HUES6 (cell line): ENCODE measurements around the gene HDAC9.

Source experiments
- H3K27ac ChIP-seq: 2 replicates; pipeline ENCODE4 v1.7.0; 2013; ENCODE audit warnings: low read depth, mild to moderate bottlenecking, low read length, inconsistent platforms
- H3K27me3 ChIP-seq: 2 replicates; pipeline ENCODE4 v1.6.1; 2013; ENCODE audit warnings: low read length; ENCODE audit not compliant: control insufficient read depth, insufficient read depth
- H3K36me3 ChIP-seq: 2 replicates; pipeline ENCODE4 v1.6.1; 2013; ENCODE audit warnings: low read length; ENCODE audit not compliant: control insufficient read depth, insufficient read depth
- H3K4me1 ChIP-seq: 2 replicates; pipeline ENCODE4 v1.6.1; 2013; ENCODE audit warnings: low read length; ENCODE audit not compliant: control insufficient read depth, insufficient read depth
- H3K4me3 ChIP-seq: 2 replicates; pipeline ENCODE4 v1.5.1; 2013; ENCODE audit warnings: low read depth, low read length
- H3K9ac ChIP-seq: one replicate; pipeline ENCODE4 v1.6.1; 2013; ENCODE audit warnings: mild to moderate bottlenecking, low read length
- H3K9me3 ChIP-seq: 2 replicates; pipeline ENCODE4 v1.6.1; 2013; ENCODE audit warnings: low read depth, low read length; ENCODE audit not compliant: control insufficient read depth, insufficient read depth

HDAC9 gene

DNA sequence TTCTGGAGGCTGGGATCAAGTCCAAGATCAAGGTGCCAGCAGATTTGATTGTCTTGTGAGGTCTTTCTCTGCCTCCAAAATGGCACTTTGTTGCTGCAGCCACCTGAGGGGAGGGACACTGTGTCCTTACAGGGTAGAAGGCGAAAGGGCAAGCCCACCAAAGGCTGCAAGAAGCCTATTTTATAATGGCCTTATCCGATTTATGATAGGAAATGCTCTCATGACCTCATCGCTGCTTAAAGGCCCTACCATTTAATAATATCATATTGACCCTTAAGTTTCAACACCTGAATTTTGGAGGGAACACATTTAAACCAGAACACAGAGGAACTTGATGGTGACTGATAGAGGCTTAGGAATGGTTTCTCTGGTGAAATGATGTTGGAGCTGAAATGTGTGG lies 325.4 kb downstream of the HDAC9 start:
- Histone ChIP-seq H3K9me3 (no peaks in the 10 kb centered on the region), H3K4me1 (no peaks in the 10 kb centered on the region), H3K9ac (no peak overlapping the region), H3K27ac (no peak overlapping the region), H3K4me3 (no peak overlapping the region), H3K27me3 (no peaks in the 10 kb centered on the region), H3K36me3 (no peaks in the 10 kb centered on the region)

DNA sequence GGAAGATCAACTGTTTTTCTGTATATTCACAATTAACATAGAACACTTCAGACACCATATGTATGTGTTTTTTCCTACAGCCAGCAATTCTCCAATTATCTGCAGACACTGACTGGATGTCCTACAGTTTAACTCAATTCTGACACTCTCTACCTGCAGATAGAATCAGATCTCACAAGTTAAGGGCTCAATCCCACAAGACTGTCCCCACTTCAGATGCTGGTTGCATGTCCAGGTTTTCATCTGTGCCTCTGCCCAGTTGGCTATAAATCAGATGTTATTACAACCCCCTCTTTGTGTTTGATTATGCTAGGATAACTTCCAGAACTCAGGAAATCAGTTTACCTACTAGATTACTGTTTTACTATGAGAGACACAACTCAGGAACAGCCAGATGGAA lies 326.0 kb downstream of the HDAC9 start:
- H3K9me3 ChIP-seq: no peaks in the 10 kb centered on the region
- no peak overlapping the region for H3K27ac ChIP-seq
- H3K36me3 ChIP-seq: no peaks in the 10 kb centered on the region
- no peaks in the 10 kb centered on the region for H3K27me3 ChIP-seq
- no peaks in the 10 kb centered on the region for H3K4me1 ChIP-seq
- H3K9ac ChIP-seq: no peak overlapping the region
- H3K4me3 ChIP-seq: no peak overlapping the region

DNA sequence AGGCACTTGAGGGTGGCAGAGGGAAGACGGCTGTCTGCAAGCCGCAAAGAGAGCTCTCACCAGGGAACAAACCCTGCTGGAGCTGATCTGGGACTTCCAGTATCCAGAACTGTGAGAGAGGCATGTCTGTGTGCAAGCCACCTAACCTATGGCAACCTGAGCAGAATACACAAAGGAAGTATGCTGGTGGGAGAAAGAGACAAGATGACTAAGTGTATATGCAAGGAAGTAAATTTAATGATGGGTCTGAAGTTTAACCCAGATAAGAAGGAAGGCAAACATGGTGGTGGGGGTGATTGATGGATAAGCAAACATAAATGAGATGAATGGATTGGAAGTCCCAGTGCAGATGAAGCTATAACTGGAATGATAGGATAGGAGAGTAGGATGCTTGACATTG lies 328.6 kb downstream of the HDAC9 start:
- no peaks in the 10 kb centered on the region for H3K9me3 ChIP-seq
- H3K27ac ChIP-seq: no peak overlapping the region
- H3K9ac ChIP-seq: no peak overlapping the region
- no peaks in the 10 kb centered on the region for H3K27me3 ChIP-seq
- no peaks in the 10 kb centered on the region for H3K4me1 ChIP-seq
- H3K36me3 ChIP-seq: no peaks in the 10 kb centered on the region
- no peak overlapping the region for H3K4me3 ChIP-seq

DNA sequence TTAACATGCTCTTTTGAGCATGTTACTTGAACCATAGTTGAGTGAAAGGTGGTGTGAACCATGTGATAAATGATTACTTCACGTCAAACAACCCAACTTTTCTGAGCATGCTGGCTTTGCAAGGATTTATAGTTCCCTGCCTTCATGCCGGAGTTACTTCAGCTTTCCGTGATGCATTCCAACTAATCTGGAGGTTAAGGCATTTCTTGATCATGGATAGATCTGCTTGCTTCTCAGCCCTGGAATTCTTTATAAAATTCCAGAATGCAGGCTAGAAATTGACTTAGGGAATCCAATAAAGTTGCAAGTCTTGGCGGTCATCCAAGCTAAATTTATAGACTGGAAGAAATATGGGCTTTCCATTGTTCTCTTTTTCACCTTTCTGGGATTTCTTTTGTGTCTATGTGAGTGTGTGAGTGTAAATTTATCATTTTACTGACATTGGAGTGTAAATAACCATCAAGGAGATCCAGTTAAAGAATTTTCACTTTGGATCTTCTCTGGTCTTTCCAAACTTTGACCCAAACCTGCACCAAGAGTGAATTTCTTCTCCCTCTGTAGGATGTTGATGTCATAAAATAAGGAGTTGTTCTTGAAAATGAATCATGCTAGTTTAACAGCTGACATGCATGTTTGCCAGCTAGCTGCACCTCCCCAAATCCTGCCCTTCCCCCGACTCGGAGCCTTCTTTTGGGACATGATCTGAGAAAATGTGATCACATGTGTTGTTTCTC lies 332.9 kb downstream of the HDAC9 start:
- no peaks in the 10 kb centered on the region for H3K27me3 ChIP-seq
- H3K4me3 ChIP-seq: no peak overlapping the region
- H3K4me1 ChIP-seq: no peaks in the 10 kb centered on the region
- no peak overlapping the region for H3K9ac ChIP-seq
- no peaks in the 10 kb centered on the region for H3K9me3 ChIP-seq
- no peak overlapping the region for H3K27ac ChIP-seq
- no peaks in the 10 kb centered on the region for H3K36me3 ChIP-seq

DNA sequence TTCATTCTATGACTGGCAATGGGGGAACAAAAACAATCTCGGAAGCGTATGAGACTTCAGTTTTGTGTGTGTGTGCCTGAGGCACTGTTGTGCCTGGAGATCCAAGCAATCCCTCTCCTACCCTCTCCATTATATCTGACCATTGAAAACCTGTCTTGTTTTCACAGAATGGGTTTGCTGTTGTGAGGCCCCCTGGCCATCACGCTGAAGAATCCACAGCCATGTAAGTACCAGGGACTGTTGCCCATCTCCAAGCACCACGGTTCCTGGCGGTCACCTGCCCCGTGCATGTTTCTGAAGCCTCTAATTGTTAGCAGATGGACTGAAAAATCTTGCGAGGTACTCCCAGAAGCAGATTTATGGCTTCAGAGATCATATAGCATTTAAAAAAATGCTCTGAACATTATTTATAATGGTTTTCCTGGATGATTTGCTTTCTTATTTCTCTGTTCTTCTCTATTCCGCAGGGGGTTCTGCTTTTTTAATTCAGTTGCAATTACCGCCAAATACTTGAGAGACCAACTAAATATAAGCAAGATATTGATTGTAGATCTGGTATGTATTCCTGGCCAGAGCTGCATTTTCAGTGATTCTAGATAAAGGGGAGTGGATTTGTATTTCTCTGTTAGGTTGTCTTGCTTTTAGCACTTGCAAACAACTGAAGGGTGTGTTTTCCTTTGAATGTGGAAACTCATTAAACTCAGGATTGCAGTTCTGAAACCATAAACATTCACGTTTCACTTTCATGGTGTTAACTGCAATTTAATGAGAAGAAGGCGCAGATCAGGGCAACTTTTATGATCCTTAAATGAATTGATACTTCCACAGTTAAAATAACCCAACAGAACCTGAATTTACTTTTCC lies 333.7 kb downstream of the HDAC9 start:
- no peaks in the 10 kb centered on the region for H3K4me1 ChIP-seq
- no peaks in the 10 kb centered on the region for H3K27me3 ChIP-seq
- H3K9ac ChIP-seq: no peak overlapping the region
- no peak overlapping the region for H3K27ac ChIP-seq
- no peak overlapping the region for H3K4me3 ChIP-seq
- H3K9me3 ChIP-seq: no peaks in the 10 kb centered on the region
- H3K36me3 ChIP-seq: no peaks in the 10 kb centered on the region

DNA sequence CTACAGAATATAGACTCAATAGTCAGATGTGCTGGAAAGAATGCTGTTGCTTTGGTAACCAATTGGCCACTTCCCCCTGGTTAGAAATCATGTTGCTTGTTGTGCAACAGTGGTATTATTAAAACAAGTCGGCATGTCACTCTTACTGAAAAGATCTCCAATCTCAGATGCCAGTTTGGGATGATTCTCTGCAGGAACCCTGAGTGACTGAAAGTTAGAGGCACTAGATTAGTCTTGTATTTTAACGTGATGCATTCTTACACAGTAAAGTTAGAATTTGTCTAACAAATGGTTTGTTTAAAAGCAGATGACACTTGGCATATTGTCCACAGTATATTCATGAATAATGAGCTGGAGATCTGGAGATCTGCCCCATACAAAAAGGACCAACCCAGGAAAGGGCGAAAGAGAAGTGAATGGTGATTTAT lies 334.3 kb downstream of the HDAC9 start:
- Histone ChIP-seq H3K9me3 (no peaks in the 10 kb centered on the region), H3K9ac (no peak overlapping the region), H3K27me3 (no peaks in the 10 kb centered on the region), H3K27ac (no peak overlapping the region), H3K4me3 (no peak overlapping the region), H3K4me1 (no peaks in the 10 kb centered on the region), H3K36me3 (no peaks in the 10 kb centered on the region)

DNA sequence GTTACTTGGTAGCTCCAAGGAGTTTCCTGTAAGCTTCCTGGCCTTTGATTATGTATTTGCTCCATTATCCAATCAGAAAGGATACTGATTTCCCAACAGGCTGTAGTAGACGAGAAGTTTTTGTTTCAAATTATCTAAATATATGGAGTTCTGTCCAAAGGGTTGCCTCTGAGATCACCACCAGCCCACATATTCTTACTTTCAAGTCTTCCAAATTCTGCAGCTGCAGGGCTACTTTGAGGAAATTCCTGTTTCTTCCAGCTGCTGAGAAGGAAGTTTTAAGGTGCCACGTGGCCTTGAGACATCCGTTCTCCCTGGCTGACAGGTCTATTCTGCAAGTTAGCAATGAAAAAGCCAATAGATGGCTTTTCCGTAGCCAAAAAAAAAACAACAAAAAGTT lies 335.9 kb downstream of the HDAC9 start:
- Histone ChIP-seq H3K27me3 (no peaks in the 10 kb centered on the region), H3K4me1 (no peaks in the 10 kb centered on the region), H3K9me3 (no peaks in the 10 kb centered on the region), H3K27ac (no peak overlapping the region), H3K9ac (no peak overlapping the region), H3K4me3 (no peak overlapping the region), H3K36me3 (no peaks in the 10 kb centered on the region)

DNA sequence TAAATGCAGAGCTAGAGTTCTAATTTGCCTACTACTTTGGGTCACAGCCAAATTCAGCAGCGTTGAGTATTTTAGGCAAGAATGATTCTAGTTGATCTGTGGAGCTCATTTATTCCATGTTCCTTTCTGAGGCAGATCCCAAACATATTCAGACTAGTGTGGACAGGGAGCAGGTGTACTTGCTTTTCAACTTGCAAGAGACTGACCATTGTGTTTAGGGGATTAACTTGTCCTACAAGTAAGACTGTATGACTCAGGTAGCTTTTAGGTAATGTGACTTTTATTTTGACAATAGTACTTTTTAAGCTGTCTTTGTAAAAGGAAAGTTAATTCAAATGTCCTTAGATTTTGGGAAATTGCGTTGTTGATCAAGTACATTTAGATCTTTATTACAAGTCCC lies 336.4 kb downstream of the HDAC9 start:
- Histone ChIP-seq H3K27me3 (no peaks in the 10 kb centered on the region), H3K4me3 (no peak overlapping the region), H3K4me1 (no peaks in the 10 kb centered on the region), H3K36me3 (no peaks in the 10 kb centered on the region), H3K9ac (no peak overlapping the region), H3K27ac (no peak overlapping the region), H3K9me3 (no peaks in the 10 kb centered on the region)

DNA sequence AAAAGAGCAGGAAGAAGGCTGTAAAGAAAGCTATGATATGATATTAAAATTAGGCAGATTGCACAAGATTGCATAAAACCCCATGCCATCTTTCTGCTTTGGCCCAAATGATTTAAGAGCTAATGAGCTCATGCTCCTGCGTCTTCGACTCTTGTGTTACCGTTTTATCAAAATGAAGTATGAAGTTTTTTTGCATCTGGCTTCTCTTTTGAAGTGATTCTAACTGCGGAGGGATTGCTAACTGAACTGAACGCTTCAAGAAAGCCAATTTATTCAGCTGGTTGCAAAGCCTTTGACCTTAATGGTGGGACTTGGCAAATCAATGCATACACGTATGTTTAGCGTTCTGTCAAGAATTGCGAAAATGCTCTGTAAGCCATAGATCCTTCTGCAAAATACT lies 339.0 kb downstream of the HDAC9 start:
- Histone ChIP-seq H3K27ac (no peak overlapping the region), H3K27me3 (no peaks in the 10 kb centered on the region), H3K9ac (no peak overlapping the region), H3K4me1 (no peaks in the 10 kb centered on the region), H3K9me3 (no peaks in the 10 kb centered on the region), H3K4me3 (no peak overlapping the region), H3K36me3 (no peaks in the 10 kb centered on the region)

DNA sequence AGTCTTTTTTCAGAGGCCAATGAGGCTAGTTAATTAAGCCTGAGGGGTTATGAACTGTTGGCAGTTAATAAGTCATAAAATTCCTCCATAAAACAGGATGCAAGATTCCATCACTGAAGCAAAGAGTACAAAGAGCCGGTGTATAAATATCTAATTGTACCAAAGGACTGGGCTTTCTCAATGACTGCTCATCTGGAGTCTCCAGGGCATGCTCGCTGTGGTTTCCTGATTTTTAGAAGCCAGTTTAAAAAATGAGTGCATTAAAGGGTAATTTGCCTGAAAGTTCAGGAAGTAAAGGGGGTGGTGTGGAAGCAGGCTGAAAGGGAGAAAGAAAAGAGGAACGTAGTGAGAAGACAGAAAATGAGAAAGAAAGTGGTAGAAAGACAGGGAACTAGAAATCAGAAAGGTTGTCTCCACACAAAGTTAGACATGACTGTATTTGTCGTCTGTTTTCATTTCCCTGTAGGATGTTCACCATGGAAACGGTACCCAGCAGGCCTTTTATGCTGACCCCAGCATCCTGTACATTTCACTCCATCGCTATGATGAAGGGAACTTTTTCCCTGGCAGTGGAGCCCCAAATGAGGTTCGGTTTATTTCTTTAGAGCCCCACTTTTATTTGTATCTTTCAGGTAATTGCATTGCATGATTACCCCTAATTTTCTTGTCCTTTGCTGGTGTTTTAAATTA lies 339.6 kb downstream of the HDAC9 start:
- Histone ChIP-seq H3K27me3 (no peaks in the 10 kb centered on the region), H3K4me3 (no peak overlapping the region), H3K27ac (no peak overlapping the region), H3K36me3 (no peaks in the 10 kb centered on the region), H3K9ac (no peak overlapping the region), H3K4me1 (no peaks in the 10 kb centered on the region), H3K9me3 (no peaks in the 10 kb centered on the region)

DNA sequence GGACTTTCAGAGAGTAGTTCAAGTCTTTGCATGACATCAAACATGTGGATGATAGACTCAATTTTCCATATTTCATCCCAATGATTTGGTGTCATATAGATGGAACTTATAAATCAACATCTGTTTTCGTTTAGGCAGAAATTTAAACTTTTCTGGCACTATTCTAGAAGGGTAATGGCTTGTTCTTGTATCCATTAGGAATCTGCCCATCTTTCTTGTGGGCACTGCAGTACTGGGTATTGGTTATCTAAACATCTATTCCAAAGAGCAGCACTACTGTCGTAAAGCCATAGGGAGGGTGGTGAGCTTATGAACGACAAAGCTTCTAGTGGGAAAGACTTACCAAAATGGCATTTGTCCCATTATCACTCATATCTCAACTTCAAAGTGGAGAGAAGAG lies 348.4 kb downstream of the HDAC9 start:
- Histone ChIP-seq H3K27ac (no peak overlapping the region), H3K36me3 (no peaks in the 10 kb centered on the region), H3K9ac (no peak overlapping the region), H3K9me3 (no peaks in the 10 kb centered on the region), H3K27me3 (no peaks in the 10 kb centered on the region), H3K4me1 (no peaks in the 10 kb centered on the region), H3K4me3 (no peak overlapping the region)
